Activated T-helper 1 cell treated with Interleukin-2 at 50 U/mL for 16 hours (primary cell): ENCODE results near the gene CD248.
A peak's percentile ranks its signal among the peaks of the same experiment; 100 is the strongest.
"Not testable (repeated sequence)": the region's sequence is repeated elsewhere in the genome, so short reads cannot be mapped to it uniquely, and the experiment has no call there.

Source experiments
- DNase-seq: peaks from one replicate; pipeline ENCODE4 v3.0.0-alpha.2; 2020; ENCODE audit warnings: low read depth

CD248 gene

DNA sequence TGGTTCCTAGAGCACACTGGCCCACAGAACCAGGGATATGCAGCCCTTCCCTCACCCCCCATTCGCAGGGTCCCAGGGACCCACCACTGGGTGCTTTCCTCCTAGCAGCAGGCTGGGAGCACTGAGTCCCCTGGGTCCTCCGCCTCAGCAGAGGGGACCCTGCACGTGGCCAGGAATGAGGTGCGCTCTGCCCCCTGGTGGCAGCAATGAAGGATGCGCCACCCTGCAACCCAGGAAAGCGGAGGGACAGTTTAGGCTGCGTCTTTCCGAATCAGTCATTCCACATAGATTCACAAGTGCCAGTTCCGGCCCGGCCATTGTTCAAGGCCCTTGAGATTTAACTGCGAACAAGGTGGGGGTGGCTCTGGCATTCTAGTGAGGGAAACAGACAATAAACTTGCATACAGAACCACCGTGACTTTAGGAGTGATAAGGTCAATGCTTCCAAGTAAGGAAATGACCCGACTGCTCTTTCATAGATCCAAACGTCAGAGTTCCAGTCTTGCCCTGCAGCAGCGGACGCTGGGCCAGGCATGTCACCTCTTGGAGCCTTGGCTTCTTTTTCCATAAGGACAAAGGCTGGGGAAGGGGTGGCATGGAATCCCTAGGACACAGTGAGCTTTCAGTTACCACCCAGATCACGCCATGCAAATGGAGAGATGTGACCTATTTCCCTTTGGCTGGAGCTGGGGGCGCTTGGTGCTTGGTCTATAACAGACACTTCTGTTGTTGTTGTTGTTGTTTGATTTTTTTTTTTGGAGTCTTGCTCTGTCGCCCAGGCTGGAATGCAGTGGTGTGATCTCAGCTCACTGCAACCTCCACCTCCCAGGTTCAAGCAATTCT lies 11.7 kb upstream of the CD248 start:
- peak; percentile 67 for DNase-seq

DNA sequence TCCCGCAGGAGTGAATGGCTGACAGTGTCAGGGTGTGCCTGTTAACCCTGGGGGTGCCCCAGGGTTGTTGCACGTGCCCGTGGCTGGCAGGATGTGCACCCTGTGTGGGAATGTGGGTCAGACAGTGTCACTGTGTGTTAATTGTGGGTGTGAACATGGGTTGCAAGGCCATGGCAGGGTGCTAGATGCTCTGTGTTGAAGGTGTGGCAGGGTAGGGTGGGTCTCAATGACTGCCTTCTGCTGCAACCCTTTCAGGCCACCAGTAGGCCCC lies 11.1 kb upstream of the CD248 start:
- DNase-seq, result no peak

DNA sequence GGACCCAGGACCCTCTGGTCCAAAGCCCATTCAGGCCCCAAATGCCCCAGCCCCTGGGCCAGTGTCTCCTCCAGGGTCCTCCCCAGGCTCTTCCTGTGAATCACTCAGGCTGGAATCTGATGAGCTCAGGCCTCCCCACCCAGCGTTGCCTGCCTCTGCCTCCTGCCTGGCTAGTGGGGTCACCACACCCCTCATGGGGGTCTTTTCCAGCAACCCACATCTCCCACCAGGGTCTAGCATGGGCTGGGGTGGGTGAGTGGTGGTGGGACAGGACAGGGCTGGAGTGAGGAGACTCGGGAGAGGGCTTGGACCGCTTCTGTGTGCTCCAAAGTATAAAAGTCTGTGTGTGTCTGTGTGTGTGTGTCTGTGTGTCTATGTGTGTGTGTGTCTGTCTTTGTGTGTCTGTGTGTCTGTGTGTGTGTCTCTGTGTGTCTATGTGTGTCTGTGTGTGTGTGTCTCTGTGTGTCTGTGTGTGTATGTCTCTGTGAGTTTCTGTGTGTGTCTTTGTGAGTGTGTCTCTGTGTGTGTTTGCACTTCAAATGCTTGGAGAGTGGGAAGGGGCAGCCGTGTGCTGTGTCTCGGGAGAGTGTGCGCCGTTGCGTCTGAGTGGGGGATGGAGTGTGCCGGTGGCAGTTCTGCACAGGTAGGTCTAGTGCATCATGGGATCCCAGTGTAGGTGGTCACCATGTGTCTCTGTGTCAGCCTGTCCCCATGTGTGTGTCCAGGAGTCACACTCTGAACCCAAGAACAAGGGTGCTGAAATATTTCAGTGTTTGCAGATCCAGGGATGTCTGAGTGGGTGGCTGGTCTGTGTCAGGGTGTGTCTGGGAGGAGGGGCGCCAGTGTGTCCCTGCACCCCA lies 10.6 kb upstream of the CD248 start:
- DNase-seq, result no peak

DNA sequence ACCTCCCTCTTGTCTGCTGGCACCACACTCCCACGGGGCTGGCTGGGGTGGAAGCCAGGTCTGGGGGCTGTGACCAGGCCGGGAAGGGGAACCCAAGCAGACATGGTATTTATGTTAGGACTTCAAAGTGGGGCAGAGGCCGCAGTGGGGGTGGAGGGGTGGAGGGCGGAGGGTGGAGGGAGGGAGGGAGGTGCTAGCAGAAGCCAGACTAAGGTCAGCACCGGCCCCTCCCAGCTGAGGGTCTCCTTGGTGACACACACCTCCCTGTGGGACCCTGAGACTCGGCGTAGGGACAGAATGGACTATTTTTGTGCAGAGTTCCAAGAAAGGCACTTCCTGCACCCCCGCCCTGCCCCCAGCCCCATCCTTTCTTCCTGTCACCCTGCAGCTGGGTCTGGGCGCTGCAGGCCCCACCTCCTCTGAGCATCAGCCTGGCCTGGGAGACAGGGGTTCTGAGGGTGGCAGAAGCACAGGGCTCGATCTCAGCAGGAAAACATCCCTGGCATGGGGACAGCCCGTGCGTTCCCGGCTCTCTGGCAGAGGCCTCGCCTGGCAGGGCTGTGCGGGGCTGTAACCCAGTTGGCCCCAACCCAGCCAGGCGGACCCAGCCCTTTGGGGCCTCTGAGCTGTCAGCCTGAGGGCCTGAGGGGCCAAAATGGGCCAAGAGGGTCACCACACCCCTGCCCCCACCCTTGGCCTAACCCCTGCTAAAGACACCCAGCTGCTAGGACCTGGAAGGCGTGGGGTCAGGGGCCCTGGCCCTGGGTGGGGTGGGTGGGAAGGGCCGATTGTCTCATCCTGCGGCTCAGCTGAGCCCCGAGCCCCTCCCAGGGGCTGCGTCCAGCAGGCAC lies 9.6 kb upstream of the CD248 start:
- no peak for DNase-seq

DNA sequence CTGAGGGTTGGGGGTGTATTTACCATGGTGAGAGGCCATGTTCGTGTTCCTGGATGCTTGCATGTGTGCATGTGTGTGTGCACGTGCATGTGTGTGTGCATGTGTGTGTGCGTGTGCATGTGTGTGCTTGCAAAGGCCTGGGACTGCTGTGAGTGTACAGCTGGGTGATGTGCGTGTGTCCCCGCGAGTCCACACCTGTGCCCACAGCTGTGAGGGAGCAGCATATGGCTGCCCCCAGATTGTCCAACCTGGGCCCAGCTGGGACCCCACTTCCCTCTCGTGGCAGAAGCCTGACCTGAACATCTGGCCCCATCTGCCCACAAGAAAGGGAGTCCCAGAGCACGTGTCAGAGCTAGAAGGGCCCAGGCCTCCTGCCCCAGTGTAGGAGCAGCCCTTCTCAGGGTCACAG lies 8.4 kb upstream of the CD248 start:
- DNase-seq, result no peak

DNA sequence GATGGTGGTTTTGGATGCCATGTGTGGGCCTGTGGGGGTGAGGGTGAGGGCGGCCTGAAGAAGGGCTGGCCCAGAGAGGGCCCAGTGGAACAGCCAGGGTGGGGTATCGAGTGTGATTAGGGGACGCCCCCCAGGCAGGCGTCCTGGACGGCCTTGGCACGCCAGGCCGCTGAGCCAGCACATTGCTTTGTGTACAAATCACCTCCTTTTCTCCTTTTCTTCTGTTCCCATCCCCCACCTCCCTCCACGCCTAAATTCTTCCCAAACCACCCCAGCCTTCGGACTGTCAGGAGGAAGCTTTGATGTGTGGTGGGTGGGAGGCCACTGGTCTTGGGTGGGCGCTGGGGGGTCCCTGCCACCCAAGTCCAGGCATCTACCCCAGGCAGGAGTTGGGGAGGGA lies 7.8 kb upstream of the CD248 start:
- no peak for DNase-seq

DNA sequence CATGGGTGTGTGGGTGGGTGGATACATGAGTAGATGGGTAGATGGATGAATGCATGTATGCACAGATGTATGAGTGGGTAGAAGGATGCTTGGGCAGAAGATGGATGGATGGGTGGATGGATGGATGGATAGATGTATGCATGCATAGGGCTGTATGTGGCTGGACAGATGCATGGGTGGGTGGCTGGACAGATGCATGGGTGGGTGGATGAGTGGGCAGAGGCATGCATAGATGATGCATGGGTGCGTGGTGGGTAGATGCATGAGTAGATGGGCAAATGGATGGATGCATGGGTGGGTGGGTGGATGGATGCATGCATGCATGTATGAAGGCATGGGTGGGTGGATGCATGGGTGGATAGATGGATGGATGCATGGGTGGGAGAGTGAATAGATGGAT lies 6.8 kb upstream of the CD248 start:
- DNase-seq, result no peak

DNA sequence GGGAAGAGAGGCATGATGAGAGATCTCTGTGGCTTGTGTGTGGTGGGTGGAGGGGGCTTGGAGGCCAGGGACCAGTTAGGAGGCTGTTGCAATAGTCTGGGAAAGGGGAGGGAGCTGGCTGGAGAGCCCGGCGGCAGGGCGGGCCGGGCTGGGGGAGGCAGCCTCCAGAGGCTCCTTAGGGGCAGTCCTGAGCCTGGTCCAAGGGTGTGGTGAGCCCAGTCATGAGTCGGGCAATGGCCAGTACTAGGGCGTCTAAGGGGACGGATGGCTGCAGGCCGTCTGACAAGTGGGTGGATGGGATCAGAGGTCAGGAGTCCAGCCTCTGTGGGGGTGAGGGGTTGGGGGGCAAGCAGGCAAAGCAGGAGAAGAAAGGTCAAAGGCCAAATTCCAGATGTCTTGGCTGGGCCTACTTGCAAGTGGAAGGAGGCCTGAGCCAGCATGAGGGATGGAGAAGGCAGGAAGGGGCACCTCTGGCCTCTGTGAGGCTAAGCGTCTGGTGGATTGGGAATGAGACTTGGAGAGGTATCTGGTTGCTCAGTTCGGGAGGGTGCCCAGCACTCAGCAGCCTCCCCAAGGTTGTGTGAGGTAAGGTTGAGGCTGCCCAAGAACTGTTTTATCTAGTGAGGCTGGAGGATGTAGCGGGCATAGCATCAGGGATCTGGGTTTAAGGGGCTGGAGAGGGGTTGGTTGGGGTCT lies 6.0 kb upstream of the CD248 start:
- no peak for DNase-seq

DNA sequence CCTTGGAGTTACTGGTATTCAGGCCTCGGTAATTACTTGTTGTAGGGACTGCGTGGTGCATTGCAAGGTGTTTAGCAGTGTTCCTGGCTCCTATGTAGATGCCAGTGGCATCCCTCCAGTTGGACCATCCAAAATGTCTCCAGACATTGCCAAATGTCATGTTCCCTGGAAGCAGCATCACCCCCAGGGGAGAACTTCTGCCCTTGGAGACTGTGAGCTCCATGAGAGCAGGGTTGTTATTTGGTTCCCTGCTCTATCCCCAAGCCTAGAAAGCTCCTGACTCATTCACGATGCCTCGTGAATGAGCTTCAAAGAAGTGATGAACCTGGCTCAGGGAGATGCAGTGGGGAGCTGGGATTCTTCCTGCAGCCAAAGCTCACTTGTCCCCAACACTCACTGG lies 4.8 kb upstream of the CD248 start:
- no peak for DNase-seq

DNA sequence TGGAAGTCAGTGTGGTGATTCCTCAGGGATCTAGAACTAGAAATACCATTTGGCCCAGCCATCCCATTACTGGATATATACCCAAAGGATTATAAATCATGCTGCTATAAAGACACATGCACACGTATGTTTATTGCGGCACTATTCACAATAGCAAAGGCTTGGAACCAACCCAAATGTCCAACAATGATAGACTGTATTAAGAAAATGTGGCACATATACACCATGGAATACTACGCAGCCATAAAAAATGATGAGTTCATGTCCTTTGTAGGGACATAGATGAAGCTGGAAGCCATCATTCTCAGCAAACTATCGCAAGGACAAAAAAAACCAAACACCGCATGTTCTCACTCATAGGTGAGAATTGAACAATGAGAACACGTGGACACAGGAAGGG lies 3.9 kb upstream of the CD248 start:
- not testable (repeated sequence) for DNase-seq

DNA sequence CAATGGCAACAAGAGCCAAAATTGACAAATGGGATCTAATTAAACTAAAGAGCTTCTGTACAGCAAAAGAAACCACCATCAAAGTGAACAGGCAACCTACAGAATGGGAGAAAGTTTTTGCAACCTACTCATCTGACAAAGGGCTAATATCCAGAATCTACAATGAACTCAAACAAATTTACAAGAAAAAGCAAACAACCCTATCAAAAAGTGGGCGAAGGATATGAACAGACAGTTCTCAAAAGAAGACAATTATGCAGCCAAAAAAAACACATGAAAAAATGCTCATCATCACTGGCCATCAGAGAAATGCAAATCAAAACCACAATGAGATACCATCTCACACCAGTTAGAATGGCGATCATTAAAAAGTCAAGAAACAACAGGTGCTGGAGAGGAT lies 3.4 kb upstream of the CD248 start:
- DNase-seq, result not testable (repeated sequence)

DNA sequence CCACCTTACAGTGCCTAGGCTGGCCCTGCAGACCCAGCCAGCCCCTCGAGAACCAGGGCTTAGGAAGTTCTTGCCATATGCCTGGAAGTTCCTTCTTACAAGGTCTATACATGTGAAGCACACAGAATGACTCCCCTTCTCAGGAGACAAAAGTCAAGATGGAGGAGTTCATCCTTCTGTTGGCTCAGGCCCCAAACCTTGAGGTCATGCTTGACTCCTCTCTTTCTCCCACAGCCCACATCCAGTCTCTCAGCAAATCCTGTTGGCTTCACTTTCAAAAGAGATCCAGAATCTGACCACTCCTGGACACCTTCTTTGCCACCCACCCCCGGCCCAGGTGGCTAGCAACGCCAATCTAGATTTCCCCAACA lies 1.7 kb upstream of the CD248 start:
- DNase-seq, result no peak

DNA sequence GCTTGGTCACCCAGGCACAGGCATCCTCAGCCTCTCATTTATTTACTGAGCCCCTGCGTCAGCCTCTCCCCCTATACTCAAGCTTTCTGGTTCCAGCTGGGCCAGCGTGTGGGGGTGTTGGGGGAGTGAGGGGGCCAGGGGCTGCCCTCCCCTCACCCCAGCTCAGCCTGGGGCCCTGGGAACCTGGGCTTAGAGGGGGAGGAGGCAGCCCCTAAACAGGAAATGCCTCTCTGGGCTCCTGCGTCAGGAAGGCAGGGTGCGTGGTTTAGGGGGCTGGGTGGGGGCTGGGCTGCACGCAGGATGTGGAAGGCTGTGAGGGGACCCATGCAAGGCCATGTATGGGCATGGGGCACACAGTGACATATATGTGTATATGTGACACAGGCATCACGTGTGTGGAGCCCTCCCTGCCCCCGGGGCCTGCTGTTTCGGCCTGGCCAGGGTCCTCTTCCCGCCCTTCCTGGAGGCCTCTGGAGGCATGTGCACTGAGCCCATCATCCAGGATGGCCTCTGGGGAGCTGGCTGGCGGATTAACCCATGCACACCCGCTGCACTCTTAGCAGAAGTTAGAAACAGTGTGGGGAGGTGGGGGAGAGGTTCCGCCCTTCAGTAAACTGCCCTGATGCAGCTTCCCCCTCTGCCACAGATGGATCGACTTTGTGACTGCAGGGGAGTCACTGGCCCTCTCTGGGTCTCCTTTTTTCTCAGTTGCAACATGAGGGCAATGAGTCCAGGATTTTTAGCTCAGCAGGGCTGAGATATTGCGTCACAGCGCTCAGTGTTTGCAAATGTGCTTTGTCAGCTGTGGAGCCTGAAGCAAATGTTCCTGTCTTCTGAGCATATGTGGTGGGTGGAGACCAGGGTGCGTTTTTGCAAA lies 1.1 kb upstream of the CD248 start:
- peak; percentile 29 for DNase-seq

DNA sequence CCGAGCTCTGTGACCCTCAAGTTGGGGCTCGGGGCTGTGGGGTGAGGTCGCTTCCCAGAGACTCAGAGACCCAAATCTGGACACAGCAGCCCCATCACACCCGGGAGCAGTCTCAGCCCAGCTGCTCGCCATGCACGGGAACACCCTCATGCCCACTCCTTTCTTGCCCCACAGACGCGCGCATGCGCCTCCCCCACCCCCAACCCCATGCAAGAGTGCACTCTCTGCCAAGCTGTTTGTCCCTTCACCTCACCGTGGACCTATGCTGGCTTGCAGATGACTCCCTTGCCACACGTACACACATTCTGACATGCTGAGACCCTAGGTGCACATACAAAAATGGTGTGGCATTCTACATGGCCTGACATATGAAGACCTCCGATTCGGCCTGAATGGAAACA lies 478 bp upstream of the CD248 start:
- DNase-seq, result no peak

DNA sequence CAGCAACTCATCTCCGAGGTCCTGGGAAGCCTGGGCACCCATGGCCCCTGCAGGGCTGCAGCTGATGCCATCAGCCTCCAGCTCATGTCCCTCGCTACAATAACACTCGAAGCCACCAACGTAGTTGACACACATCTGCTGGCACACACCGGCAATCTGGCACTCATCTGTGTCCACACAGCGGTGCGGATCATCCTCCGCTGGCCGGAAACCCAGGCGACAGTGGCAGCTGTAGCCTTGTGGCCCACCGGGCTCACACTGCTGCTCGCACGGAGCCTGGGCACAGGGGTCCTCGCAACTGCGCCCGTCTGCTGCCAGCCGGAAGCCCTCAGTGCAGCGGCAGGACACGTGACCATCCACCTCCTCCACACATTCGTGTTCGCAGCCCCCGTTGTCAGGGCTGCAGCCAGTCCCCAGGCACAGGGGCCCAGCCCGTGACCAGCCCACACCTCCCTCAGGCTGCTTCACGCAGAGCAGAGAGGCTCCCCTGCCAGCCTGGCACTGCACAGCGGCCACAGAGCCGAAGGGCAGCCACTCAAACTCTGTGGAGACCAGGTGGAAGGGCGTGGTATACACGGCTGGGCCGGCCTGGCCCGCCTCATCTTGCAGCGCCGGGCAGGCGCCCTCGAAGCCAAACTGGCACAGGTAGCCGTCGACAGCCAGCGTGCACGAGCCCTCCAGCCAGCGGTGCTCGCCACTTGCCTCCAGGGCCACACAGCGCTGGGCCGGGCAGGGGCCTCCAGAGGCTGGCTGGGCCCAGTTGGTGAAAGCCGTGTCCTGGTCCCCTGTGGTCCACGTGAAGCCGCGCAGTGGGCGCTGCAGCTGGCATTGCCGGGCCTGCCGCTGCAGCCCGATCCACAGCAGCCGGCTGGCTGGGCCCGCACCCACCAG lies 678 bp downstream of the CD248 start:
- no peak for DNase-seq

DNA sequence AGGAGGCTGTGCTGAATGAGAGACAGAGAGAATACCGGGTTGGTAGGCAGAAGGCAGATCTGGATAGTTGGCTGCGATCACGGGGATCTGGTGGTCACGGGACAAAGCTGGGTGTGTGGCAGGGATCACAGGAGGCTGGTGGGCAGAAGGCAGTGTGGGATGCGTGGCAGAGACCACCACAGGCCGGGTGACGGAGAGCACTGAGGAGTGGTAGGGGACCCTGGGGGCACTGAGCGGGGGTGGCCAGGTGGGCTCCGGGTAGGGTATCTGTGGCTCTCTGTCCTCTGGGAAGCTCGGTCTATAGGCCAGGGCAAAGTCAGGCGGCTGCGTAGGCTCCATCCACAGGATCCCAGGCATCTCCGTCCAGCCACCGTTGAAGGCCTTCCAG lies 1.4 kb downstream of the CD248 start:
- DNase-seq, result no peak

DNA sequence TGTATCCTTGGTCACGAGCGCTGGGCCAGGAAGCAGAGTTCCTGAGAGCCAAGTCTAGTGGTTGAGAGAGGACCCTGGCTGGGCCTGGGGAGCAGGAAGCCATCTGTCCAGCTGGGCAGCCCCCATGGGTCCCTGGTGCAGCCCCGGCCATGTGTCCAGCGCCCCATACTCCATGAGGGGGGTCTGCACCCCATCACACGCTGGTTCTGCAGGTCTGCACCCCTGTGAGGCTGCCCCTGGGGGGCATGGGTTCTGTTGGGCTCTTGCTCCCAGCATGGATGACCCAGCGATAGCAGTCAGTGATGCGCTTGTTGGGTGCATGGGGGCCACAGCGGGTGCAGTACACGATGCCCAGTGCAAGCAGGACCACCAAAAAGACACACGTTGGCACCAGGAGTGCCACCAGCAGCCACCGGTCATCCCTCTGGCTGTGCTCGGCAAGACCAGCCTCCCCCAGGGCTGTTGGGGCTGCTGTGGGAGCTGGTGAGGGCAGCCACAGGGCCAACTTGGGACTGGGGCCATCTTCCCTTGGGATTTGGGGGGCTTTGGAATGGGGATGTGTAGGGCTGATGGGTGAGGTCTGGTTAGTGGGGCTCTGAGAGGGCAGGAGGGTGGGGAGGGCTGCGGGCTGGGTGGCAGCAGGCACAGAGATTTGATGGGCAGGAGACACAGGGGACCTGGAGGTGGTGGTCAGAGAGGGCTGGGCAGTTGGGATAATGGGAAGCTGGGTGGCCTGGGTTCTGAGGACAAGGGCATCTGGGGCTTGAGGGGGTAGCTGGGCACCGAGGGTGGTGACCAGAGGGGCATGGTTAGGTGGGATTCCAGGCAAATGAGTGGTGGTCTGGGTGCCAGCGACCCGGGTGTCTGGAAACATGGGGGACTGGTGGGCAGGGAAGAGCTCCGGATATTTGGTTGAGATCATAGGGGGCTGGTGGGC lies 2.0 kb downstream of the CD248 start:
- no peak for DNase-seq

DNA sequence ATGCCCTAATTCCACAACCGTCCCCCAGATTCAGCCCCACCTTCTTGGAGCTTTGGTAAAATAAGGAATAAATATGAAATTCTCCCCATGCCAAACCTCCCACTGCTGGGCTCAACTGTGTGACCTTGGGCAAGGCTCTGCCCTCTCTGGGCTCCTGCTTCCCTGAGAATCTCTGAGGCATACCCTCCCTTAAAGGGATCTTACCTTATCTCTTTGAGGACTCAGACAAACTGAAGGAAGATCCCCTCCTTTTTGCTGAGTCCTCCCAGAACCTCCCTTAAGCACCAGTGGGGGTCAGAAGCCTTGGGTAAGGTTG lies 2.7 kb downstream of the CD248 start:
- no peak for DNase-seq
